GM12872 (cell line): Measurements from ENCODE around the gene RPP25.

ENCODE experiments used
- CTCF ChIP-seq: IDR thresholded peaks from 3 replicates; pipeline ENCODE4 v1.5.1; 2011; ENCODE audit warnings: low read depth, mild to moderate bottlenecking, low read length, moderate library complexity; ENCODE audit not compliant: insufficient read depth

The RPP25 gene

GRCh38 chr15:74958320-74958907, 1.8 kb upstream of the RPP25 start:
- no peak for TF ChIP-seq CTCF

- TF ChIP-seq CTCF = no peak
Observed at GRCh38 chr15:74957476-74958035, 984 bp upstream of the RPP25 start.

- peak; percentile 62 for TF ChIP-seq CTCF
Observed at GRCh38 chr15:74955796-74956647, 550 bp downstream of the RPP25 start.

GRCh38 chr15:74955017-74955416, 1.6 kb downstream of the RPP25 start:
- TF ChIP-seq CTCF = no peak

- TF ChIP-seq CTCF = no peak
Observed at GRCh38 chr15:74954515-74954914, 2.1 kb downstream of the RPP25 start.

- no peak for TF ChIP-seq CTCF
Observed at GRCh38 chr15:74951006-74951405, 5.6 kb downstream of the RPP25 start.

- TF ChIP-seq CTCF = peak; percentile 100
Observed at GRCh38 chr15:74950078-74950908, 6.3 kb downstream of the RPP25 start.
